ENCODE measurements around the gene DEFB128.

Gene DEFB128

GRCh38 chr20:164618-165017 lies 24.9 kb downstream of the DEFB128 start:
- no peaks in the 10 kb centered on the region for H3K4me1 ChIP-seq (ENCODE audit: low read length)
- no peak for DNase-seq
- H3K79me2 ChIP-seq (ENCODE audit: low read length), result no peaks in the 10 kb centered on the region

GRCh38 chr20:157154-157553 lies 32.4 kb downstream of the DEFB128 start, which contains the start of gene DEFB127:
Gene DEFB127 (plus strand): TSS chr20:157454. CDS start chr20:157545, 91 bp downstream.
- no peaks in the 10 kb centered on the region for H3K36me3 ChIP-seq (replicated peaks; ENCODE audit: insufficient read depth, low read length)
- no peaks in the 10 kb centered on the region for H4K20me1 ChIP-seq (ENCODE audit: insufficient read depth, low read length)
- H3K27ac ChIP-seq (ENCODE audit: low read length), result no peak within 1 kb of the TSS
- H3K9ac ChIP-seq (ENCODE audit: low read length), result no peak within 1 kb of the TSS
- no peaks in the 10 kb centered on the region for H3K27me3 ChIP-seq (replicated peaks; ENCODE audit: insufficient read depth, low read length)
- H3K4me2 ChIP-seq (ENCODE audit: low read depth, low read length), result no peak within 1 kb of the TSS
- no peaks in the 10 kb centered on the region for H3F3A ChIP-seq (ENCODE audit: insufficient read depth, low read length)
- H3K9me3 ChIP-seq (replicated peaks; ENCODE audit: insufficient read depth, low read length), result no peaks in the 10 kb centered on the region
- H3K79me2 ChIP-seq (ENCODE audit: low read length), result no peaks in the 10 kb centered on the region
- no peak within 1 kb of the TSS for H2AFZ ChIP-seq (ENCODE audit: low read length)
- no peak for DNase-seq
- no peaks in the 10 kb centered on the region for H3K4me1 ChIP-seq (ENCODE audit: low read length)
- no peaks in the 10 kb centered on the region for H3K9me2 ChIP-seq (replicated peaks; ENCODE audit: insufficient read depth, low read length)
- TF ChIP-seq CTCF (IDR thresholded peaks at IDR 0.05; ENCODE audit: low read length) (no peak), EZH2phosphoT487 (IDR thresholded peaks at IDR 0.05; ENCODE audit: low read length) (no peak), EZH2 (optimal IDR thresholded peaks at IDR 0.05; ENCODE audit: low read depth, low read length) (no peak)
- H3K4me3 ChIP-seq (ENCODE audit: low read length), result no peak within 1 kb of the TSS

More at GRCh38 chr20:164618-165017, 24.9 kb downstream of the DEFB128 start:
- no peak overlapping the region for H3K9ac ChIP-seq (ENCODE audit: low read length)
- H3K27ac ChIP-seq (ENCODE audit: low read length), result no peak overlapping the region
- no peaks in the 10 kb centered on the region for H3K9me2 ChIP-seq (replicated peaks; ENCODE audit: insufficient read depth, low read length)
- TF ChIP-seq EZH2phosphoT487 (IDR thresholded peaks at IDR 0.05; ENCODE audit: low read length) (no peak), EZH2 (optimal IDR thresholded peaks at IDR 0.05; ENCODE audit: low read depth, low read length) (no peak)
- H3K27me3 ChIP-seq (replicated peaks; ENCODE audit: insufficient read depth, low read length), result no peaks in the 10 kb centered on the region
- no peaks in the 10 kb centered on the region for H4K20me1 ChIP-seq (ENCODE audit: insufficient read depth, low read length)
- no peak overlapping the region for H3K4me3 ChIP-seq (ENCODE audit: low read length)
- no peaks in the 10 kb centered on the region for H3K36me3 ChIP-seq (replicated peaks; ENCODE audit: insufficient read depth, low read length)
- H3K9me3 ChIP-seq (replicated peaks; ENCODE audit: insufficient read depth, low read length), result no peaks in the 10 kb centered on the region
- H3K4me2 ChIP-seq (ENCODE audit: low read depth, low read length), result no peak overlapping the region
- H3F3A ChIP-seq (ENCODE audit: insufficient read depth, low read length), result no peaks in the 10 kb centered on the region
- no peak overlapping the region for H2AFZ ChIP-seq (ENCODE audit: low read length)

DNA sequence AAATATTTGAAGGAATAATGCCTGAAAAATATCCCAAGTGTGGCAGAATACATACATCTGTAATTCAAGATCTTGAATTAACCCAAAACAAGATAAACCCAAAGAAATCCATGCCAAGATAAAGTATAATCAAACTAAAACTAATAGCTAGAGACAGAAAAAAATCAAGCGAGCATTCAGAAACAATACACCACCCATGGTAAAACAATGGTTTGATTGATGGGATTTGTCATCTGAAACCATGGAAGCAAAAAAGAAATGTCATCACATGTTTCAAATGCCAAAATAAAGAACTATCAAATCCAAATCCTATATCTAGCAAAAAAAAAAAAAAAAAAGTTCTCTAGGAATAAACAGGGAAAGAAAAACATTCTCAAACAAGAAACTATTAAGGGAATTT lies 37.4 kb downstream of the DEFB128 start:
- H4K20me1 ChIP-seq (ENCODE audit: insufficient read depth, low read length), result no peaks in the 10 kb centered on the region
- H3K9me2 ChIP-seq (replicated peaks; ENCODE audit: insufficient read depth, low read length), result no peaks in the 10 kb centered on the region
- no peak overlapping the region for H3K9ac ChIP-seq (ENCODE audit: low read length)
- DNase-seq, result no peak
- H3K27ac ChIP-seq (ENCODE audit: low read length), result no peak overlapping the region
- no peak overlapping the region for H2AFZ ChIP-seq (ENCODE audit: low read length)
- no peaks in the 10 kb centered on the region for H3K79me2 ChIP-seq (ENCODE audit: low read length)
- H3K4me3 ChIP-seq (ENCODE audit: low read length), result no peak overlapping the region
- H3K36me3 ChIP-seq (replicated peaks; ENCODE audit: insufficient read depth, low read length), result no peaks in the 10 kb centered on the region
- H3K4me1 ChIP-seq (ENCODE audit: low read length), result no peaks in the 10 kb centered on the region
- no peaks in the 10 kb centered on the region for H3K9me3 ChIP-seq (replicated peaks; ENCODE audit: insufficient read depth, low read length)
- no peaks in the 10 kb centered on the region for H3F3A ChIP-seq (ENCODE audit: insufficient read depth, low read length)
- H3K4me2 ChIP-seq (ENCODE audit: low read depth, low read length), result no peak overlapping the region
- no peaks in the 10 kb centered on the region for H3K27me3 ChIP-seq (replicated peaks; ENCODE audit: insufficient read depth, low read length)
- TF ChIP-seq EZH2 (optimal IDR thresholded peaks at IDR 0.05; ENCODE audit: low read depth, low read length), result no peak
- no peak for TF ChIP-seq EZH2phosphoT487 (IDR thresholded peaks at IDR 0.05; ENCODE audit: low read length)
- no peak for TF ChIP-seq CTCF (IDR thresholded peaks at IDR 0.05; ENCODE audit: low read length)

- H3K9ac ChIP-seq (ENCODE audit: low read length), result no peak overlapping the region
- H3K27me3 ChIP-seq (replicated peaks; ENCODE audit: insufficient read depth, low read length), result no peaks in the 10 kb centered on the region
- no peaks in the 10 kb centered on the region for H3K9me3 ChIP-seq (replicated peaks; ENCODE audit: insufficient read depth, low read length)
- H3K36me3 ChIP-seq (replicated peaks; ENCODE audit: insufficient read depth, low read length), result no peaks in the 10 kb centered on the region
- no peak overlapping the region for H3K4me2 ChIP-seq (ENCODE audit: low read depth, low read length)
- H3K4me1 ChIP-seq (ENCODE audit: low read length), result no peaks in the 10 kb centered on the region
- H3K79me2 ChIP-seq (ENCODE audit: low read length), result no peaks in the 10 kb centered on the region
- no peaks in the 10 kb centered on the region for H3K9me2 ChIP-seq (replicated peaks; ENCODE audit: insufficient read depth, low read length)
- TF ChIP-seq EZH2phosphoT487 (IDR thresholded peaks at IDR 0.05; ENCODE audit: low read length) (no peak), CTCF (IDR thresholded peaks at IDR 0.05; ENCODE audit: low read length) (no peak), EZH2 (optimal IDR thresholded peaks at IDR 0.05; ENCODE audit: low read depth, low read length) (no peak)
- H3K27ac ChIP-seq (ENCODE audit: low read length), result no peak overlapping the region
- no peak overlapping the region for H2AFZ ChIP-seq (ENCODE audit: low read length)
- no peak overlapping the region for H3K4me3 ChIP-seq (ENCODE audit: low read length)
- no peaks in the 10 kb centered on the region for H3F3A ChIP-seq (ENCODE audit: insufficient read depth, low read length)
- no peak for DNase-seq
- H4K20me1 ChIP-seq (ENCODE audit: insufficient read depth, low read length), result no peaks in the 10 kb centered on the region
Observed at GRCh38 chr20:145877-146276, 43.6 kb downstream of the DEFB128 start.

Measured in MM.1S (cell line).